Ramos (cell line): ENCODE data around the gene PPBP.
"Not testable (repeated sequence)": the region's sequence is repeated elsewhere in the genome, so short reads cannot be mapped to it uniquely, and the experiment has no call there.

Experiments
- in situ Hi-C: fragments of 300-500 bp; cut with MboI; formaldehyde crosslinking; loops from one replicate; pipeline ENCODE4 v1.14.3; 2022; ENCODE audit warnings: low sequenced_read_pairs; ENCODE audit not compliant: unreplicated experiment

Gene PPBP

DNA sequence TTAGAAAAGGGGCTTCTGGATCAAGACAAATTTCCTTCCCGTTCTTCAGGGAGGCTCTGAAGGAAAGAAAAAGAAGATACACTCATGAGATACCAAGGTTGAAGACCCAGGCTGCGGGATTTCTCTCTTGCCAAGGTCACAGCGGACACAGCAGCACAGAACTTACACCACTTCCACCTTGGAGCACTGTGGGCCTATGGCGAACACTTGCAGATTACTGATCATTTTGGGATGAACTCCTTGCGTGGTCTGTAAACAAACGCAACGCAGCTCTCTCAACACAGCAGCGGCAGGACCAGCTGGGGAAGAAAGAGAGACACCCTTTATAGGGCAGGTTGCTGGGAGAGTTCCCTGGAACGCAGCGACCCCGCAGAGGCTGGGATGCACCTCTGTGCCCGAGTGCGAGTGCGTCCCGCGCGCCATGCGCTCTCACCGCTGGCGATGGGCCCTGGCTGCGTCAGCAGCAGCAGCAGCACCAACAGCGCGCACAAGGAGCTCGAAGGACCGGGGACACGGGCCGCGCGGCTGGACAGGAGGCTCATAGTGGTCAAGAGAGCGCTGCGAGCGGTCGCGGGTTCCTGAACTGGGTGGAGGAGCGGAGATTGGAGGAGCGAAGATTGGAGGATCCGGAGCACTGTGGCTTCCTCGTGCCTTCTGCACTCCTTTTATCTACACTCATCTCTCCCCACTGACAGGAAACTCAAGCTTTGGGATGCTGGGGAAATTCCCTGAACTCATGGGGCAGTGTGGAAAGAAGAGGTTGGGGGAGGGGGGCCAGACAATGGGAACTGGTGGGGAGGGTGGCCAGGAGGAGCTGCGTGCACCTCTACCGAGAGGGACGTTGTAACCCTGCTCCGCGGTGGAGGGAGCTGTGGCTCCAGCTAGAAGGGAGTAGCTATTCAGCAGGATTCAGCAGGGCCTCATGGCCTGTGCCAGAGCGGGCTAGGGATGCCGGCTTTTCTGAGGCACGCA, 10.3 kb upstream of the PPBP start, which contains the start of gene CXCL5:
TSS of gene CXCL5 (minus strand) at position 638 of the 972 bp plus-strand sequence. CDS start at position 542, 96 bp downstream.
- in situ Hi-C loops = no loop called here

DNA sequence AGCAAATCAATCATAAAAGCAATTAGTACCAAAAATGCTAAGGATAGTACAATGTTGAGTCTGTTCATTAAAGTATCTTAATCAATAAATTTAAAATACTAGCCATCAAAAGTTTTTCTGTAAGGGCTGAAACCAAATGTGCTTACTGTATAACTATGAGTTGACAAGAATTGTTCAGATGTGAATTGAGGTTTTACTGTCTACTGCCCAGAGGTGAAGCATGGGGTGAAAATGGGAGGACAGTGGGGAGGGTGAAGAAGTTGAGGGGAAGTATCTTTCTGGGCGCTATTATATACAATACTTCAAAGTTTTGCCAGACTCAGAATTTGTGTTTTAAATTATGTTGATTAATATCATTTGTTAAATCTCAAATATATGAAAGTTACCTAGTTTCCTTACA, 4.1 kb upstream of the PPBP start:
- in situ Hi-C loops = no loop called here

DNA sequence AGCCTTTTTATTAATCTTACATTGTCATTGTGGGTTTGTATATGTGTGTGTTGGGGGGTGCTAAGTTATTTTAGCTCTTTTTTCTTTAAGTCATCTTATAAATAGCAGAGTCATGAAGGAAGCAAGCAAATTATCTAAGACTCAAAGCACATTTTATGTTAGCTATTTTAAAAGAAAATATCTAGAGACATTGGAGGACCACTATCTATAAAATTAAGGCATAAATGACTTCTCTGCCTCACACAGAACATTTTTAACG, 3.7 kb upstream of the PPBP start:
- in situ Hi-C loops = no loop called here

DNA sequence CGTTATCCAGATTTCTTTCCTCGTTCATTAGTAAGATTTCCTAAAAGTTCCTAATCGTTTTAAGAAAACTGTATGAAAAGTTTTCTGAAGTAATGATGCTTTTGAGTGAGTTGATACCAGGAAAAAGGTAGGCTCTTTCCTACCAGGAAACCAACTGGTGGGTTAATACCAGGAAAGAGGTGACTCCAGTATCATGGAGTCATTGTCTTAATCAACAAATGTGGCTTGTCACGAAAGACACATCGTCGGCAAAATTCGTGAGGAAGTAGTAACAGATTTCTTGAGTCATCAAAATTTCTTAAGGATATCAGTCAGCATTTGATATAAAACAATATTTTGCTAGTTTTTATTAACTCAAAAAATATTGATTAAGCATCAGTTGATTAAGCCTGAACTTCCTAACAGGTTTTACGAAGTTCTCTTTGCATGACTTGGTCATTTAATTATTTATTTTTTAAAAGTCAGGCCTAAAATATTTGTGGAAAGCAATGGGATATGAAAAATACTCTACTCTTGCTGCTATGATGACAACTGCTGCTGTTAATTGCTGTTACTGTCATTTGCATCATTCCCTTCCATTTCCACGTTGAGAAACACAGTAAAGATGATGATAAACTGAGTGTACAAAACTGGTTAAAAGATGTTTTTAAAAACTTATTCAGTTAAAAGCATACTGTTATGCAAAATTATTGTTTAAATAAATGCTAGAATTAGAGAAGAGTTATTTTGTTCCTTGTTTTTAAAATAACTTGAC, 3.2 kb upstream of the PPBP start:
- in situ Hi-C loops = no loop called here

DNA sequence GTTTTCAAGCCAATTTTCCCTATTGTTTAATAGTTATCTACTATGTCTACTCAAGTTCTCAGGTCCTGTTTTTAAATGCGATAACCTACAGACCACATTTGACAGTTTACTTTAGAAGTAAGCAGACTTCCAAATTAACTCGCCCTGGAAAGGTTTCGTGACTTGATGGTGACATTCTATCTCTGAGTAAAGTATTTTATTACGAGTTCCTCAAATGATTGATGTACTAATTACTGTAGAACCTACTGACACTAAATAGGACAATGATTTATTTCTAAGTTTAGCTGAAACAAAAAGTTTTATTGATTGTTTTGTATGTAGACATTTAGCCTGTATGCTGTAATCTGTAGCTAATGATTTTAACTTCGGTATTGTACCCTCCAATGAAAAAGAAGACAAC, 1.9 kb upstream of the PPBP start:
- in situ Hi-C loops = no loop called here

DNA sequence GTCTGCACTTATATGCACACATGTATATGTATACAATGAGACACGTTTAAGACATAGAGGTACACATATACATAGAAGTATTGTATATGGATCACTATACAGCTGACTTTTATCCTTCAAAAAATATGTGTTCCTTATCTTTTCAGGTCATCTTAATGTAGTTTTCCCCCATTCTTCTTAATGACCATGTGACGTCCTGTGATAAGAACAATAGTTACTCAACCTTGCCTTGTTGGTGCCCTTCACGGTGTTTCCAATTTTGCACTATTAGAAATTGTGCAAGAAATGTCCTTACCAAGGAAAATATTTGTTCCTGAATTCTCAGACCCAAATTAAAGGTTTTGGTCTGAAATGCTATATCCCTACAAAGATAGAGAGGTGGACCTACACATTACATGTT, 1.0 kb upstream of the PPBP start:
- in situ Hi-C loops = no loop called here

DNA sequence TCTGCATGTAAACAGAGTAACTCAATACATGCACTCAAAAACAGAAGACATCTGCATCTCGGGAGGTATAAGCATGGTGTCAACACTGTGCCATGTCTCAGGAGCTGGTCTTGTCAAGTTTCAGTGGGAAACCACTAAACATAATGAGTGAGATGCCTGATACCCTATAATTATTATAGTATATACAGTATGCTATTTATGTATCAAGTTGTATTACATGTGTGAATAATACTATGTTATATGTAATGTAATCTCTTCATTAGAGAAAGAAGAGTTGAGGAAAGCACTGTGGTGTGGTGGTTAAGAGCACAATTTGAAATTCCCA, 2.5 kb downstream of the PPBP start:
- in situ Hi-C loops = no loop called here

DNA sequence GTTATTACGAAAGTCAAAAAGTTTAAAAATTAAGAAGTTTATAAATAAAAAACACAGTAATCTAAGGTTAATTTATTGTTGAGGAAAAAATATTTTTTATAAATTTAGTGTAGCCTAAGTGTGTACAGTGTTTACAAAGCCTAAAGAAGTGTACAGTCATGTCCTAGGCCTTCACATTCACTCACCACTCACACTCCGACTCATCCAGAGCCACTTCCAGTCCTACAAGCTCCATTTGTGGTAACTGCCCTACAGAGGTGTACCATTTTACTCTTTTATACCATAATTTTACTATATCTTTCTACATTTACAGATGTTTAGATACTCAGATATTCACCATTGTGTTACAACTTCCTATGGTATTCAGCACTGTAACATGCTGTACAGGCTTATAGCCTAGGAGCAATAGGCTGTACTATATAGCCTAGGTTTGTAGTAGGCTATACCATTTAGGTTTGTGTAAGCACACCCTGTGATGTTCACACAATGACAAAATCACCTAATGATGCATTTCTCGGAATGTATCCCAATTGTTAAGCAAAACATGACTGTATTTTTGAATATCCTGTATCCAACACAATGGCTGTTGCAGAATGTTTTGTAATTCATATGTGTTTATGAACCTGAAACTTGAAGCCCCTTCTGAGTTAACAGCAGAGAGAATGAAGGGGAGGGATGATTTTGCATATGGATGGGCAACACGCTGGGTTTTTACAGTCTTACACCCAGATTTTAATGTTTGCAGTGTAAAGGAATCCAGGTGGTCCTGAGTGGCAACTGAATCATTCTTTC, 3.1 kb downstream of the PPBP start:
- in situ Hi-C loops = no loop called here

DNA sequence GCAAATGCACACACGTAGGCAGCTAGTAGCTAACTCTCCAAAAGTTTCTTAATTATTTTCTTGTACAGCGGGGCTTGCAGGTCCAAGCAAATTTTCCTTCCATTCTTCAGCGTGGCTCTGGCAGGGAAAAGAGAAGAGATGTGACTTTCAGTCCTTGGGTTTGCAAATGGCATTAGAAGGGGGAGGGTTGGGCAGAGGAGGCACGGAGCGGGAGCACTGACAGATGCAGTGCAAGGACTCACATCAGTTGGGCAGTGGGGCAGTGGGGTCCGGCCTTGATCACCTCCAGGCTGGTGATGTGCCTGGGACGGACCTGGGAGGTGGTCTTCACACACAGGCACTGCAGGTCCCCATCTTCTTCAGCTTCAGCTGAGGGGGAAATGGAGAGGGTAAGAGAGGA, 6.8 kb downstream of the PPBP start:
- in situ Hi-C loops = not testable (repeated sequence)

DNA sequence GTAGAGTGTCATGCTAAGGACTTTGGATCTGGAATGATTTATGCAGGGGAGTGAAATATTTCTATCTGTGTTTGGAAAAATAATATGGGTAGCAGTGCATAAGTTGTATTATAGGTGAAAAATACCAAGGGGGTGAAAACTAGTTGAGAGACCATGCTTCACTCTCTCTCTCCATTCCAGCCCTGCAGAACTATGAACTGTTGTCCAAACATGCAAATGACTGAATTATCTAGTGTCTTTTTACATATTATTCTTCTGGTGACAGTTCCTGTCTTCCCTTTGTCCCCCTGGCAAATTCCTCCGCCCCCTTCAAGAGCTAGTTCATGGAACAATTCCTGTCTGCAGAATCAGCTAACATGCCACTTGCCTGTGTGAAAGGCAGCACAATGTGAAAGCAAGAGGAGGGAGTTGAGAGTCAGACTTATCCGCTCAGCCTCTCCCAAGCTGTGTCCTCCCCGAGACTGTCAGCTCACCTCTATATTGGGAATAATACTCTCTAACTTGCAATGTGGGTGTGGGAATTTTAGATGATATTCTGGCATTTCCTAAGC, 8.5 kb downstream of the PPBP start:
- in situ Hi-C loops = no loop called here

DNA sequence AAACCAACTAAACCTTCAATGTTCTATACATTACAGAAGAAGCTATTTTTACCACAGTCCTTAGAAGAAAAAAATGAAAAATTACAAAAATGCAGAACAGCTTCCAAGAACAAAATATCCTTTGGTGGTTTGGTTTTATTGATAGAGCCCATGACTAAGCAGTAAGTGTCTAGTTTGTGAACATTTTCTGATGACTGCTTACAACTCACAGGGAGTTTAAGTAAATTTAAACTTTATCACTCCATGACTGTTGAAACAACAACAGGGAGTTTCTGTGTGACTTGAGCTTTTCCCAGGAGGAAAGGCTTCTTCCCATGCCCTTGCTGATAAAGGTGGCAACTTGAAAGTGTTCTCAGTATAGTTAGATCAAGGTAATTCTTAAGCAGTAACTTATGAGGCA, 9.1 kb downstream of the PPBP start:
- in situ Hi-C loops = no loop called here

DNA sequence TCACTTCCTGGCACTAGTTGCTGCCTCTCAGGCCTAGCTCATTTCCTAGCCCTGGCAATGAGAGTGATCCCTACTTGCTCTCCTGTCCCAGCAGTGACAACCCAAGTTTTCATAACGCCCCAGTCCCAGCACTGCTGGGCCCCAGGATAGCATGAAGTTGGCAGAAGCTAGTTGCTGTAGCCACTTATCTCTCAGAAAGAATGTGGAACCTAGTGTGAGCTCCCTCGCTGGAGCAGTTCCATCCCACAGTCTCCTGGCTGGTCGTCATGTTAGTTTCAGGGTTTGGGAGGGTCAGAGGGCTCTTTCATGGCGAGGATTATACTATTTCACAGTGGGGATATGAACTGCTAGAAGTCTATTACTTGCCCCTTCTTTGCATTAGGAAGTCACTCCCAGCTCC, 11.3 kb downstream of the PPBP start:
- in situ Hi-C loops = no loop called here

DNA sequence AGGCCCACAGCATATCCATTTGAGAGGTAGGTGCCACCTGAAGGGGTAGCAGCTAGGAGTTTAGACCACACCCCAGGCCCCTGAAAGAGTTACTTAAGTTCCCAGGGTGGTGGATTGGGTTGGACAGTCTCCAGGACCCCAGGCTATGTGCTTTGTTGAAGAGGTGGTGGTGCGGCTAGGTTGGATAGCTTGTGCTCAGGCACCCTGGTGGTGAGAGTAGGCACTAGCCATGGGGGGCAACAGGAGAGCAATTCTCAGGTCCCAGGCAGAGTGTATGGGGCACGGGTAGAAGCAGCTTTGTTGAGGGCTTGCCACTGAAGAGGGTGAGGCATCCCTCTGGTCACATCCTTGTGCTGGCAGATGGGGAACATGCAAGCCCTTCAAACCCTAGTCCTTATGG, 11.8 kb downstream of the PPBP start:
- in situ Hi-C loops = no loop called here

DNA sequence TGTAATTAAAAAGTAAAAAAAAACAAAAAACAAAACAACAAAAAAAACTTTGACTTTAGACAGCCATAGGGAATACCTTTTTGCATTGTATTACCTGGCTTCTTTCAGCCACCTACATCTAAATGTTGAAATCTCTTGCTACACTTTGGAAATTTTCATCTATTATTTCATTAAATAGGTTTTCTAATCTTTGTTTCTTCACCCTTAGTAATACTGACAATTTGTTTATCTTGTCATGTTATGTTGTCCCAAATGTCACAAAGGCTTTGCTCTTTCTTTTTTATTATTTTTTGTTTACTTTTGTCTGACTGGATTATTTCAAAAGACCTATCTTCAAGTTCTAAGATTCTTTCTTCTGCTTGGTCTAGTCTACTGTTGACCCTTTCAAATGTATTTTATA, 13.6 kb downstream of the PPBP start:
- in situ Hi-C loops = no loop called here

DNA sequence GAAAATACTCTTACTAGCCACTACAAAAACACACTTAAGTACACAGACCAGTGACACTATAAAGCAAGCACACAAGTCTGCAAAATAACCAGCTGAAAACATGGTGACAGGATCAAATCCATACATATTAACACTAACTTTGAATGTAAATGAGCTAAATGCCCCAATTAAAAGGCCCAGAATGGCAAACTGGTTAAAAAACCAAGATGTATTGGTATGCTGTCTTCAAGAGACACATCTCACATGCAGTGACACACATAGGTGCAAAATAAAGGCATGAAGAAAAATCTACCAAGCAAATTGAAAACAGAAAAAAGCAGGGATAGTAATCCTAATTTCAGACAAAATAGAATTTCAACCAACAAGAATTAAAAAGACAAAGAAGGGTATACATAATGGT, 17.0 kb downstream of the PPBP start:
- in situ Hi-C loops = no loop called here

DNA sequence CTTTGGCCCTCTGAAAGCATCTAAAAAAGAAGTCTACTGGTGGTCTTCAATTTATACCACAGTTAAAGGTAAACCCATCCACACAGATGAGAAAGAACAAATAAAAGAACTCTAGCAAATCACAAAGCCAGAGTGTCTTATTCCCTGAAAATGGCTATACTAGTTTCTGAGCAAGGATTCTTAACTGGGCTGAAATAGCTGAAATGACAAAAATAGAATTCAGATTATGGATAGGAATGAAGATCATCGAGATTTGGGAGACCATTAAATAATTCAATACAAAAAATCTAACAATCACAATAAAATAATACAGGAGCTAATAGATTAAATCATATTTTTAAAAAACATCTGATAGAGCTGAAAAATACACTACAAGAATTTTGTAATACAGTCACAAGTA, 18.0 kb downstream of the PPBP start:
- in situ Hi-C loops = no loop called here

DNA sequence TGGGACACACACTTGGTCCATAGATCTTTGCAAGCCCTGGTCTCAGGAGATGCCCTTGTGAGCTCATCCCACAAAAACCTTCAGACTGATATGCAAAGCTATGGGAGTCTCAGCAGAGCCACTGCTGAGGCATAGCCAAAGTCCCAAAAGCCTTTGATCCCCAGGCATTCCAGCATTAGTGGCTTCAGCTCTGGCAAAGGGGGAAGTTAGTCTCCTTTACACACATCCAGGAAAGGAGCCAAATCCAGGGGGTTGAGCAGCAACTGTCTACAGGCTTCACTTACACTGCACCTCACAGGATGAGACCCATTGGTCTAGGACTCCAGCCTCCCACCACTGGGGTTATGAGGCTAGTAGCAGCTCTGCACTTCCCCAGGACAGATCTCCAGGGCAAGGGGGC, 20.1 kb downstream of the PPBP start:
- in situ Hi-C loops = no loop called here

DNA sequence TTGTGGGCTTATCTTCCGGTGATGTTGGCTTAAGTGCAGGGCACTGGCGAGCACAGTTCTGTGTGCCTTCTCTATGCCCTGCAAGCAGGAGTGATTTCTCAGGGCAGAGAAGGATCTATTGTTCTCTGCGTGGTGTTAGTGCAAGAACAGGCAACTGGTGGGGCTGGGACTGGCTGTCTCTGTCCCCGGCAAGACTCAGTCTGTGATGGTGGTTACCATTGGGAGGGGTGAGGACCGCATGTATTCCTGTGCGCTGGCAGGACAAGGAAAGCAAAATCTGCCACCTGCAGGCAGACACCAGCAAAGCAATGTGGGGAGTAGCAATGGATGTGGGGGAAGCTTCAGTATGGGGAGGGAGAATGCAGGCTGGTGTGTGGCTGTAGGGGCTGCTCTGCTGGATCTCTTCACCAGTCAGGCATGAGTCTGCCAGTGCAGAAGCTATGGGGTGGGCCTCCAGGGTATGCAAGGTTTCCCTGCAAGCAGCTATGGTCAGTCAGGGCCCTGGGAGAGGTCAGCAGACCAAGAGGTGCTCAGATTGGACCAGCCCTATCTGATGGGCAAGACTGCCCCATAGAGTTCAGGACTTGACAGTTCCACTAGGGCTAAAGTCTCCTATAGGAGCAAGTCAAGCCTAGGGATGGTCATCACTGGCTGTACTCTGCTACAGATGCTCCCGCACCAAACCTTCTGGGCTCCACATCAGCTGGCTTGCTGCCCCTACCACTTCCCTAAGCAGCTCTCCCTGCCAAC, 23.0 kb downstream of the PPBP start:
- in situ Hi-C loops = no loop called here

DNA sequence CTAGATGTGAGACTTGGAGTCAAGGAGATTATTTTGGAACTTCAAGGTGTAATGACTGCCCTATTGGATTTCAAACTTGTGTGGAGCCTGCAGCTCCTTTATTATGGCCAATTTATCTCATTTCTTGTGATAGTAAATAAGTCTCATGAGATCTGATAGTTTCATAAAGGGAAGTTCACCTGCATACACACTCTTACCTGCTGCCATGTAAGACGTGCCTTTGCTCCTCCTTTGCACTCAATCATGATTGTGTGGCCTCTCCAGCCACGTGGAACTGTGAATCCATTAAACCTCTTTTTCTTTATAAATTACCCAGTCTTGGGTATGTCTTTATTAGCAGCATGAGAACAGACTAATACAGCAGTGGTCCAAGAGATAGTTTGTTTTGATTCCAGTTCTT, 25.3 kb downstream of the PPBP start:
- in situ Hi-C loops = no loop called here

DNA sequence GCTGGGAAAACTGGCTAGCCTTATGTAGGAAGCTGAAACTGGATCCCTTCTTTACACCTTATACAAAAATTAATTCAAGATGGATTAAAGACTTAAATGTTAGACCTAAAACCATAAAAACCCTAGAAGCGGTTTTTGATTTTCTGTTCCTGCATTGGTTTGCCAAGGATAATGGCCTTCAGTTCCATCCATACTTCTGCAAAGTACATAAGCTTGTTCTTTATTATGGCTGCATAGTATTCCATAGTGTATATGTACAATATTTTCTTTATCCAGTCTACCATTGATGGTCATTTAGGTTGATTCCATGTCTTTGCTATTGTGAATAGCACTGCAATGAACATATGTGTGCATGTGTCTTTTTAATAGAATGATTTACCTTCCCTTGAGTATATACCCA, 28.9 kb downstream of the PPBP start:
- in situ Hi-C loops = not testable (repeated sequence)
